K562 (cell line): ENCODE data around the gene SCUBE2. TPM values are rescaled to one million over a fixed set of nuclear protein-coding genes. Genes with fewer than 3 reads are reported as not detected.

Experiments used
- ATAC-seq: fragments of 200-7000 bp; cut with Tn5 transposase; 3 replicates; pipeline ENCODE4 v1.9.1; 2020; ENCODE audit warnings: moderate library complexity
- BruUV-seq: library from RNA; stranded (reverse); fragments of 400-500 nt; replicated peaks from 2 replicates; lab custom pipeline; 2021; lab: Mats Ljungman, UMichigan
- CTCF ChIA-PET: fragments of 300-600 bp; formaldehyde crosslinking; extraction: SDS; loops from one replicate; lab custom pipeline; 2021; ENCODE audit warnings: low intra/inter-chr PET ratio; lab: Yijun Ruan, JAX
- POLR2A ChIA-PET: fragments of 300-600, 350-650 bp; sonication (Branson Sonifier 250); formaldehyde crosslinking; extraction: SDS; loops from one replicate; lab custom pipeline; 2021; ENCODE audit warnings: antibody characterized with exemption, inconsistent platforms; lab: Yijun Ruan, JAX
- DNase-seq, 4 experiments: peaks; one replicate each; pipeline versions ENCODE4 v3.0.0 to v3.0.0-alpha.2; 2011 to 2018; ENCODE audit warnings: low spot score in 3 of 4, mixed read lengths in 3 of 4; ENCODE audit errors: extremely low read depth in 1 of 4
- FAIRE-seq: peaks from 2 replicates; lab custom pipeline; 2011; peaks lifted over from hg19 to GRCh38; lab: Jason Lieb, UNC
- H2AFZ ChIP-seq: 2 replicates; pipeline ENCODE4 v1.6.0; 2011; ENCODE audit warnings: low read depth, low read length, control low read depth, inconsistent platforms
- H3K27ac ChIP-seq: fragments of 200-600 bp; 3 replicates; pipeline ENCODE4 v1.8.0; 2011; ENCODE audit warnings: low read depth, mild to moderate bottlenecking, control low read depth, inconsistent platforms, low read length, moderate library complexity, mixed read lengths; ENCODE audit errors: extremely low read depth
- H3K27me3 ChIP-seq, 2 experiments: fragments of 300-600 bp in 1 of 2; 2 replicates in 1 of 2; 3 replicates in 1 of 2; pipeline versions ENCODE4 v1.6.0 to v1.8.0; 2011; ENCODE audit warnings: inconsistent platforms in 2 of 2, low read length in 2 of 2, mild to moderate bottlenecking in 1 of 2, mixed read lengths in 1 of 2, moderate library complexity in 1 of 2; ENCODE audit not compliant: control insufficient read depth in 2 of 2, insufficient read depth in 2 of 2
- H3K36me3 ChIP-seq: fragments of 300-600 bp; 3 replicates; pipeline ENCODE4 v1.8.0; 2011; ENCODE audit warnings: mild to moderate bottlenecking, low read length, inconsistent platforms; ENCODE audit not compliant: control insufficient read depth, insufficient read depth
- H3K4me1 ChIP-seq, 2 experiments: fragments of 200-600 bp in 1 of 2; replicated peaks in 1 of 2; 2 replicates in 1 of 2; 3 replicates in 1 of 2; pipeline versions ENCODE4 v1.5.1 to v1.8.0; 2011; ENCODE audit warnings: inconsistent platforms in 2 of 2, low read length in 2 of 2, mild to moderate bottlenecking in 1 of 2, mixed read lengths in 1 of 2, moderate library complexity in 1 of 2; ENCODE audit not compliant: control insufficient read depth in 2 of 2, insufficient read depth in 2 of 2
- H3K4me2 ChIP-seq: 2 replicates; pipeline ENCODE4 v1.6.1; 2011; ENCODE audit warnings: low read length, control low read depth, inconsistent platforms, mixed read lengths; ENCODE audit not compliant: insufficient read depth
- H3K4me3 ChIP-seq: fragments of 200-600 bp; sonication (generic), shearing (Covaris generic); 2 replicates; pipeline ENCODE4 v1.5.1; 2016; ENCODE audit warnings: control low read depth, inconsistent platforms
- H3K79me2 ChIP-seq: fragments of 200-600 bp; 3 replicates; pipeline ENCODE4 v1.8.0; 2011; ENCODE audit warnings: low read length, inconsistent platforms; ENCODE audit not compliant: control insufficient read depth, insufficient read depth
- H3K9ac ChIP-seq, 2 experiments: 2 replicates each; pipeline versions ENCODE4 v1.6.0 to v1.6.1; 2011; ENCODE audit warnings: low read depth in 2 of 2, low read length in 2 of 2, control low read depth in 1 of 2, inconsistent platforms in 1 of 2, mild to moderate bottlenecking in 1 of 2, mixed read lengths in 1 of 2; ENCODE audit not compliant: insufficient read depth in 1 of 2
- H3K9me1 ChIP-seq: one replicate; pipeline ENCODE4 v1.6.0; 2011; ENCODE audit warnings: inconsistent platforms, mild to moderate bottlenecking, low read length, moderate library complexity; ENCODE audit not compliant: control insufficient read depth, insufficient read depth
- H3K9me3 ChIP-seq: replicated peaks from 2 replicates; pipeline ENCODE4 v1.5.1; 2011; ENCODE audit warnings: low read depth, low read length, inconsistent platforms; ENCODE audit not compliant: control insufficient read depth, insufficient read depth
- H4K20me1 ChIP-seq: replicated peaks from 2 replicates; pipeline ENCODE4 v1.6.1; 2011; ENCODE audit warnings: low read length, inconsistent platforms, mixed read lengths; ENCODE audit not compliant: control insufficient read depth, insufficient read depth
- KDM4B ChIP-seq, 2 experiments: fragments of 450-650 bp in 1 of 2; sonication (generic) in 1 of 2; IDR thresholded peaks; 2 replicates each; pipeline ENCODE4 v1.6.1; 2016 to 2017; ENCODE audit warnings: borderline replicate concordance in 2 of 2, antibody characterized with exemption in 1 of 2, low read depth in 1 of 2, mild to moderate bottlenecking in 1 of 2
- MITF ChIP-seq: IDR thresholded peaks from 2 replicates; pipeline ENCODE4 v1.6.1; 2014; ENCODE audit warnings: antibody characterized with exemption
- PTRF ChIP-seq: fragments of 450-650 bp; IDR thresholded peaks from 2 replicates; pipeline ENCODE4 v1.6.1; 2016; ENCODE audit warnings: mild to moderate bottlenecking, missing genetic modification characterization, missing compliant biosample characterization
- WGBS: fragments of 100-300 bp; shearing (Covaris generic); methylation state at CpG from one replicate; pipeline ENCODE4 v1.1.6; 2016; ENCODE audit warnings: low coverage, mixed read lengths; ENCODE audit not compliant: insufficient coverage; ENCODE audit errors: missing lambda C conversion rate; 5-methylcytosine and 5-hydroxymethylcytosine counted together
- in situ Hi-C: fragments of 300-500 bp; cut with MboI; formaldehyde crosslinking; loops from 4 replicates; pipeline ENCODE4 v1.15.0; 2018; ENCODE audit warnings: inconsistent platforms, mixed read lengths
- intact Hi-C: fragments of 100-400 bp; cut with micrococcal nuclease; formaldehyde crosslinking; loops from 2 replicates; pipeline ENCODE4 v1.14.2; 2022
- polyA plus RNA-seq, 8 experiments: library from polyadenylated mRNA; depleted of rRNA in 4 of 8; stranded (reverse) in 5 of 8; unstranded in 3 of 8; fragments of >200 nt; fragmentation: Nextera tagmentation in 2 of 8; fragmentation: Illumina TruSeq in 1 of 8; extraction: Ambion mirVana in 2 of 8; extraction: Trizol in 1 of 8; gene quantifications; 2 replicates each; pipeline versions ENCODE4 v1.2.1 to v1.2.3, GENCODE V29; 2011 to 2014; ENCODE audit warnings: inconsistent platforms in 1 of 8, missing spikeins in 1 of 8
- total RNA-seq, 7 experiments: library from RNA; depleted of rRNA in 6 of 7; stranded (reverse); fragments of >200 nt in 6 of 7; fragmentation: Illumina TruSeq in 2 of 7; extraction: Trizol in 2 of 7; gene quantifications; 2 replicates each; pipeline versions ENCODE4 v1.2.1 to v1.2.3, GENCODE V29; 2011 to 2021; ENCODE audit warnings: low replicate concordance in 1 of 7
- TF ChIP-seq, protein P1 (sequence below): fragments of 200-400 bp; formaldehyde crosslinking; IDR thresholded peaks from 2 replicates; pipeline ENCODE4 v1.6.1; 2017; ENCODE audit warnings: mild to moderate bottlenecking, low read depth, low read length, moderate library complexity

The SCUBE2 gene
- total and polyA plus RNA-seq, 9 of the 15 experiments (the other 6 are each of a cell fraction or from before 2014, with no cell fraction given) = 0.06 to 0.40 (median 0.07) TPM; not detected in 6

- Histone ChIP-seq H3K4me1 (no peaks in the 10 kb centered on the region), H3K79me2 (no peaks in the 10 kb centered on the region), H3K9me3 (no peaks in the 10 kb centered on the region), H4K20me1 (no peaks in the 10 kb centered on the region; the same call in 1 of the 2 replicates), H3K9me1 (no peaks in the 10 kb centered on the region), H3K4me2 (no peak overlapping the region), H3K4me3 (no peak overlapping the region), H3K9ac (no peak overlapping the region), H2AFZ (no peak overlapping the region), H3K27me3 (peaks cover 24 to 61% of the 10 kb centered on the region in 2 experiments), H3K36me3 (no peaks in the 10 kb centered on the region), H3K27ac (no peak overlapping the region)
- in situ Hi-C loops = no loop called here
- 1% methylated on average over 7 of the region's 7 CpGs for WGBS
- POLR2A ChIA-PET = interaction anchor here (0.6 to 1.0 kb wide), 3 partner anchors 10 to 109 kb away, joined by 3 to 4 read pairs (median 3); no protein-coding TSS in a partner anchor
- FAIRE-seq (no peak), ATAC-seq (no peak), DNase-seq (no peak)
- no TSS peak for BruUV-seq
- TF ChIP-seq KDM4B (IDR thresholded peaks at IDR 0.05; ENCODE audit: borderline replicate concordance in 2 of 2, low read depth in 1 of 2) = no peak
- CTCF ChIA-PET = no interaction called here
- intact Hi-C loops = no loop called here
These were observed 62.0 kb downstream of the SCUBE2 start for GRCh38 chr11:9029422-9029821.

GRCh38 chr11:9028581-9028980 is 62.8 kb downstream of the SCUBE2 start:
- H3K4me3 ChIP-seq = no peak overlapping the region
- no peaks in the 10 kb centered on the region for H3K4me1 ChIP-seq
- ChIA-PET POLR2A (interaction anchor here (0.7 to 1.5 kb wide), 5 partner anchors 9 to 430 kb away, joined by 3 to 4 read pairs (median 3); no protein-coding TSS in a partner anchor), CTCF (no interaction called here)
- intact Hi-C loops = no loop called here
- FAIRE-seq (no peak), DNase-seq (no peak), ATAC-seq (no peak)
- no TSS peak for BruUV-seq
- no peak overlapping the region for H3K4me2 ChIP-seq
- no peaks in the 10 kb centered on the region for H3K36me3 ChIP-seq
- in situ Hi-C loops = no loop called here
- no peaks in the 10 kb centered on the region for H3K79me2 ChIP-seq
- H3K9me1 ChIP-seq = no peaks in the 10 kb centered on the region
- no peak overlapping the region for H3K27ac ChIP-seq
- no peaks in the 10 kb centered on the region; the same call in 1 of the 2 replicates for H4K20me1 ChIP-seq
- no peak overlapping the region for H3K9ac ChIP-seq
- WGBS = no CpG with 5 or more reads among the region's 1 CpG
- H3K27me3 ChIP-seq = peaks cover 24 to 59% of the 10 kb centered on the region in 2 experiments
- no peak overlapping the region for H2AFZ ChIP-seq
- no peaks in the 10 kb centered on the region for H3K9me3 ChIP-seq
- TF ChIP-seq, protein P1, sequence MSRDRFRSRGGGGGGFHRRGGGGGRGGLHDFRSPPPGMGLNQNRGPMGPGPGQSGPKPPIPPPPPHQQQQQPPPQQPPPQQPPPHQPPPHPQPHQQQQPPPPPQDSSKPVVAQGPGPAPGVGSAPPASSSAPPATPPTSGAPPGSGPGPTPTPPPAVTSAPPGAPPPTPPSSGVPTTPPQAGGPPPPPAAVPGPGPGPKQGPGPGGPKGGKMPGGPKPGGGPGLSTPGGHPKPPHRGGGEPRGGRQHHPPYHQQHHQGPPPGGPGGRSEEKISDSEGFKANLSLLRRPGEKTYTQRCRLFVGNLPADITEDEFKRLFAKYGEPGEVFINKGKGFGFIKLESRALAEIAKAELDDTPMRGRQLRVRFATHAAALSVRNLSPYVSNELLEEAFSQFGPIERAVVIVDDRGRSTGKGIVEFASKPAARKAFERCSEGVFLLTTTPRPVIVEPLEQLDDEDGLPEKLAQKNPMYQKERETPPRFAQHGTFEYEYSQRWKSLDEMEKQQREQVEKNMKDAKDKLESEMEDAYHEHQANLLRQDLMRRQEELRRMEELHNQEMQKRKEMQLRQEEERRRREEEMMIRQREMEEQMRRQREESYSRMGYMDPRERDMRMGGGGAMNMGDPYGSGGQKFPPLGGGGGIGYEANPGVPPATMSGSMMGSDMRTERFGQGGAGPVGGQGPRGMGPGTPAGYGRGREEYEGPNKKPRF = no peak
- TF ChIP-seq MITF (no peak), PTRF (tag) (no peak)
